GM19043 (cell line): Measurements from ENCODE around the gene GALK1.

Experiments used
- ATAC-seq: cut with Tn5 transposase; IDR thresholded peaks from one replicate; pipeline ENCODE4 v1.9.1; 2021; ENCODE audit warnings: low read depth; ENCODE audit not compliant: unreplicated experiment

The GALK1 gene

GRCh38 chr17:75730065-75730464 is 34.9 kb downstream of the GALK1 start:
- ATAC-seq: no peak

GRCh38 chr17:75729351-75729750 is 35.6 kb downstream of the GALK1 start:
- ATAC-seq: no peak

GRCh38 chr17:75727391-75727790 is 37.6 kb downstream of the GALK1 start:
- no peak for ATAC-seq

GRCh38 chr17:75725504-75725903 is 39.5 kb downstream of the GALK1 start:
- no peak for ATAC-seq

- ATAC-seq: no peak
Observed at GRCh38 chr17:75724016-75725003, 40.7 kb downstream of the GALK1 start.

- ATAC-seq: no peak
Observed at GRCh38 chr17:75723171-75723930, 41.6 kb downstream of the GALK1 start.

GRCh38 chr17:75722542-75723095 is 42.4 kb downstream of the GALK1 start:
- ATAC-seq: no peak

GRCh38 chr17:75722076-75722475 is 42.9 kb downstream of the GALK1 start:
- ATAC-seq: no peak

- ATAC-seq: no peak
Observed at GRCh38 chr17:75721463-75722011, 43.5 kb downstream of the GALK1 start.

- no peak for ATAC-seq
Observed at GRCh38 chr17:75720656-75721462, 44.1 kb downstream of the GALK1 start, which contains the start of gene ITGB4. ITGB4 (plus strand) TSS chr17:75721459; CDS start chr17:75724704, 3,245 bp downstream.

- no peak for ATAC-seq
Observed at GRCh38 chr17:75719732-75720131, 45.3 kb downstream of the GALK1 start.

- no peak for ATAC-seq
Observed at GRCh38 chr17:75712446-75712845, 52.5 kb downstream of the GALK1 start.
